Endothelial cell of umbilical vein (primary cell): ENCODE results near the gene LMX1A.

Source experiments
- CTCF ChIP-seq, 2 donors: IDR thresholded peaks; 1 replicate in 1 of 2; 2 replicates in 1 of 2; pipeline ENCODE4 v1.5.1; 2011; ENCODE audit warnings: low read length in 2 of 2, mild to moderate bottlenecking in 2 of 2, moderate library complexity in 2 of 2, control low read depth in 1 of 2, inconsistent platforms in 1 of 2, low read depth in 1 of 2; ENCODE audit not compliant: insufficient read depth in 1 of 2; ENCODE audit errors: extremely low read depth in 1 of 2
- EZH2 ChIP-seq: IDR thresholded peaks from 2 replicates; pipeline ENCODE4 v1.6.1; 2012; ENCODE audit warnings: borderline replicate concordance, low read depth, mild to moderate bottlenecking, moderate library complexity, low read length, inconsistent platforms; ENCODE audit not compliant: severe bottlenecking
- FOS ChIP-seq: IDR thresholded peaks from 2 replicates; pipeline ENCODE4 v1.6.1; 2011; ENCODE audit warnings: mild to moderate bottlenecking, low read length, moderate library complexity, borderline replicate concordance; ENCODE audit not compliant: insufficient read depth
- JUN ChIP-seq: IDR thresholded peaks from 2 replicates; pipeline ENCODE4 v1.6.1; 2011; ENCODE audit warnings: borderline replicate concordance, low read depth; ENCODE audit not compliant: insufficient read length, insufficient read depth
- MYC ChIP-seq: IDR thresholded peaks from one replicate; pipeline ENCODE4 v1.6.1; 2011; ENCODE audit warnings: mild to moderate bottlenecking, low read depth, low read length
- POLR2A ChIP-seq: IDR thresholded peaks from 2 replicates; pipeline ENCODE4 v1.6.1; 2012; ENCODE audit warnings: low read depth, mild to moderate bottlenecking, control low read depth, low read length

DNA sequence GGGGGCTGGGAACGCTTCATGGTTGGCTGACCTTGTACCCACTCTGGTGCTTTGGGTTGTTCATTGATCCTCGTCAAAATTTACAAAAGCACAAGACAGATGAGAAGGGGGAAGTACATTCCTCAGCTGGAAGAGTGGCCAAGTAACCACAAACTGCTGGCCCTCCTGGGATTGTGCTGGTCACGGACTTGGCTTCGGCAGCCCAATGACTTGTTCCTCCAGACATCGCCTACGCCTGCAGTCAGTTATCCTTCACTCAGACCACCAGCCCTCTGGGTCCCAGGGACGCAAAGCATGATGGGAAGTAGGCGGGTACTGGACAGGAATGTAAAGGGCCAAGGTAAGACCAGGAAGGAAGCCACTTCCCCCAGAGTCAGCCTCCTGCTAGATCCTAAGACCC, 53.1 kb downstream of the LMX1A start:
- TF ChIP-seq CTCF (IDR thresholded peaks at IDR 0.05; ENCODE audit: extremely low read depth in 1 of 2, insufficient read depth in 1 of 2, low read depth in 1 of 2, low read length in 2 of 2) (no peak), MYC (no peak), POLR2A (no peak), JUN (no peak), FOS (no peak), EZH2 (no peak)
